Omental fat pad (tissue), 4 donors: ENCODE results near the gene RIPOR3. TPM values are rescaled to one million over a fixed set of nuclear protein-coding genes. Genes with fewer than 3 reads are reported as not detected.
"Not testable (repeated sequence)": the region's sequence is repeated elsewhere in the genome, so short reads cannot be mapped to it uniquely, and the experiment has no call there.

ENCODE experiments used
- ATAC-seq: fragments of 150-250 bp; one replicate; pipeline ENCODE4 v1.9.1; 2016; ENCODE audit warnings: mild to moderate bottlenecking, moderate library complexity; ENCODE audit not compliant: low FRiP score
- DNase-seq: peaks from one replicate; pipeline ENCODE4 v3.0.0-alpha.2; 2019; ENCODE audit warnings: low spot score
- total RNA-seq, 4 donors: library from RNA; depleted of rRNA; stranded (reverse); fragments of >200 nt; gene quantifications; one replicate each; pipeline ENCODE4 v1.1.0, GENCODE V29; 2016
- TF ChIP-seq, protein P1 (sequence below), 3 donors: fragments of 450-650 bp; IDR thresholded peaks; one replicate each; pipeline ENCODE4 v1.5.1; 2016 to 2017; ENCODE audit warnings: antibody characterized with exemption in 3 of 3, mild to moderate bottlenecking in 3 of 3, moderate library complexity in 2 of 3

The RIPOR3 gene
- total RNA-seq, 4 donors from 2014 or later = 7.8 to 81.8 (median 16.6) TPM

GRCh38 chr20:50575865-50576720, 115.2 kb downstream of the RIPOR3 start:
- TF ChIP-seq, protein P1, sequence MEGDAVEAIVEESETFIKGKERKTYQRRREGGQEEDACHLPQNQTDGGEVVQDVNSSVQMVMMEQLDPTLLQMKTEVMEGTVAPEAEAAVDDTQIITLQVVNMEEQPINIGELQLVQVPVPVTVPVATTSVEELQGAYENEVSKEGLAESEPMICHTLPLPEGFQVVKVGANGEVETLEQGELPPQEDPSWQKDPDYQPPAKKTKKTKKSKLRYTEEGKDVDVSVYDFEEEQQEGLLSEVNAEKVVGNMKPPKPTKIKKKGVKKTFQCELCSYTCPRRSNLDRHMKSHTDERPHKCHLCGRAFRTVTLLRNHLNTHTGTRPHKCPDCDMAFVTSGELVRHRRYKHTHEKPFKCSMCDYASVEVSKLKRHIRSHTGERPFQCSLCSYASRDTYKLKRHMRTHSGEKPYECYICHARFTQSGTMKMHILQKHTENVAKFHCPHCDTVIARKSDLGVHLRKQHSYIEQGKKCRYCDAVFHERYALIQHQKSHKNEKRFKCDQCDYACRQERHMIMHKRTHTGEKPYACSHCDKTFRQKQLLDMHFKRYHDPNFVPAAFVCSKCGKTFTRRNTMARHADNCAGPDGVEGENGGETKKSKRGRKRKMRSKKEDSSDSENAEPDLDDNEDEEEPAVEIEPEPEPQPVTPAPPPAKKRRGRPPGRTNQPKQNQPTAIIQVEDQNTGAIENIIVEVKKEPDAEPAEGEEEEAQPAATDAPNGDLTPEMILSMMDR (IDR thresholded peaks at IDR 0.05) = peak in 1 of 3 donors; percentile 2
- DNase-seq (no peak), ATAC-seq (peak; percentile 68)

DNA sequence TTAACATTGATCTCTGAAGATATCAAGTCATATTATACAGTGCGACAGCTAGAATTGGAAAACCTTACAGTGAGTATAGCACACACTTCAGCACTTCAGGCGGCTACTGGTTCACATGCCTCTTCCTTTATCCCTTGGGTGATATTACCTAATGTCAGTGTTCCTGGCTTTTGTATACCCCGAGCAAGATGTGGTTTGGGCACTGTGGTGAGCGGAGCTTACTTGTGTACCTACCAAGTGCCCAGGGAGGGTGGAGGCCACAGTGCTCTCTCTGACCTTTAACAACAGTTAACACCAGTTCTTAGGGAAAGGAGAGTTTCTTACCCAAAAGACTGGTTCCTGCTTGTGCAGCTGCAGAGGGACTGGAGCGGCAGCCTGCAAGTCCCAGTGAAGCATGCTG, 116.8 kb downstream of the RIPOR3 start:
- TF ChIP-seq, protein P1 (IDR thresholded peaks at IDR 0.05) = no peak
- no peak for DNase-seq
- ATAC-seq = no peak

GRCh38 chr20:50574108-50574507, 117.2 kb downstream of the RIPOR3 start:
- ATAC-seq (no peak), DNase-seq (no peak)
- TF ChIP-seq, protein P1 (IDR thresholded peaks at IDR 0.05) = no peak

DNA sequence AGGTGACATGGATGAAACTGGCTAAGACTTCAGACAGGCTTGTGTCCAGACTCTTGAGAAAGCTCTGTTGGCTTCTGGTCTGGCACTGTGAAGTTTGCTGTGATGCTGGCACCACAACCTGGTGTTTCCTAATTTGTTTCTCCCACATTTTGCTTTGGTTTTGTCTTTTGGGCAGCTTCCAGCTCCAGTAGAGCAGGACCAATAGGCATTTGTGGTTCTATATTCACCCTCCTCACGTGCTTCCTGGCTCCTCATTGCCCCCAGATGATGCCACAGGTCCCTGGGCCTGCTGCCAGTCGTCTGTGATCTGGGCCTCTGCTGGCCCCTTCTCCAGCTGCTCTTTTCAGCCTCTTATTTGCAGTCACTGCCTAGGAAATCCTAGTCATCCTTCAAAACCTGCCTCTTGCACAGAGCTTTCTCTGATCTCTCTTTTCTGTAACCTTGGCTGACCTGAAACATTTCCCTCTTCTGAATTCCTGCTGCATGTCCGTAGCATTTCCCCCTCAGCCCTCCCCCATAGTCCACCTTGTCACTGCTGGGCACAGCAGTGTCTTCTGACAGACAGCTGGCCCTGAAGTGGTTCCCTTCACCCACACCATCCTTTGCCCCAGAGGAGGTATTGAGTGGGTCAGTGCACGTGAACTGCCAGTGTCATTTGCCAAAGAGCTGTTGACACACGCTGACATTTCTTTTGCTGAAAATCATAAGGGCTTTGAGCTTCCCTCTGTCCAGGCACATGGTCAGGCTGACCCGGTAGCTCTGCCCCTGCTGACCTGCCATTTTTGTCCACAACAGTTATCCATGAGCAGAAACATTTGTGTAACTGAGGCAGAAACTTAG, 118.2 kb downstream of the RIPOR3 start:
- ATAC-seq (peak; percentile 31), DNase-seq (peak; percentile 14)
- TF ChIP-seq, protein P1 (IDR thresholded peaks at IDR 0.05) = no peak

- ATAC-seq (no peak), DNase-seq (no peak)
- TF ChIP-seq, protein P1 (IDR thresholded peaks at IDR 0.05) = no peak
Measured at GRCh38 chr20:50571466-50571865, 119.9 kb downstream of the RIPOR3 start.

- DNase-seq = no peak
- TF ChIP-seq, protein P1 (IDR thresholded peaks at IDR 0.05) = no peak
- ATAC-seq = no peak
Measured at GRCh38 chr20:50569864-50570836, 121.2 kb downstream of the RIPOR3 start.

DNA sequence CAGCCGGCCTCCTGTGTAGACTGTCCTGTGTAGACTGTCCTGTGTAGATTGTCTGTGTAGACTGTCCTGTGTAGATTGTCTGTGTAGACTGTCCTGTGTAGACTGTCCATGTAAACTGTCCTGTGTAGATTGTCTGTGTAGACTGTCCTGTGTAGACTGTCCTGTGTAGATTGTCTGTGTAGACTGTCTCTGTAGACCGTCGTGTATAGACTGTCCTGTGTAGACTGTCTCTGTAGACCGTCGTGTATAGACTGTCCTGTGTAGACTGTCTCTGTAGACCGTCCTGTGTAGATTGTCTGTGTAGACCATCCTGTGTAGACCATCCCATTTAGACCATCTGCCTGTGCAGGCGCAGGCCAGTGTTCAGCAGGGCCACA, 121.9 kb downstream of the RIPOR3 start:
- not testable (repeated sequence) for DNase-seq, ATAC-seq
